CD4-positive, alpha-beta T cell (primary cell): ENCODE measurements around the gene UEVLD. TPM values are rescaled to one million over a fixed set of nuclear protein-coding genes. Genes with fewer than 3 reads are reported as not detected.

Source experiments
- ATAC-seq: fragments of 200-7000 bp; cut with Tn5 transposase; one replicate; pipeline ENCODE4 v1.10.0; 2022; ENCODE audit warnings: mild to moderate bottlenecking; ENCODE audit not compliant: poor library complexity
- CTCF ChIA-PET: fragments of 350-600 bp; sonication (Branson Sonifier 250); formaldehyde crosslinking; loops from one replicate; lab custom pipeline; 2021; ENCODE audit warnings: antibody characterized with exemption, inconsistent platforms; lab: Charles Lee
- POLR2A ChIA-PET: fragments of 350-600 bp; sonication (Branson Sonifier 250); formaldehyde crosslinking; loops from one replicate; lab custom pipeline; 2021; ENCODE audit warnings: antibody characterized with exemption, inconsistent platforms; lab: Charles Lee
- DNase-seq, 14 experiments: peaks; one replicate each; pipeline ENCODE4 v3.0.0-alpha.2; 2013 to 2020; ENCODE audit warnings: mixed read lengths in 2 of 14
- H3K27ac ChIP-seq, 2 donors: one replicate each; pipeline versions ENCODE4 v1.5.1 to v1.7.0; 2013; ENCODE audit warnings: low read length in 2 of 2, low read depth in 1 of 2, mild to moderate bottlenecking in 1 of 2
- H3K27me3 ChIP-seq, 2 experiments: 1 replicate in 1 of 2; 2 replicates in 1 of 2; pipeline versions ENCODE4 v1.6.1 to v1.7.0; 2013; ENCODE audit warnings: low read length in 2 of 2, control low read depth in 1 of 2, mild to moderate bottlenecking in 1 of 2, moderate library complexity in 1 of 2; ENCODE audit not compliant: insufficient read depth in 2 of 2, control insufficient read depth in 1 of 2
- H3K36me3 ChIP-seq: one replicate; pipeline ENCODE4 v1.6.1; 2013; ENCODE audit warnings: low read length, control low read depth; ENCODE audit not compliant: insufficient read depth
- H3K4me1 ChIP-seq: one replicate; pipeline ENCODE4 v1.6.1; 2013; ENCODE audit warnings: low read length, control low read depth; ENCODE audit not compliant: insufficient read depth
- H3K4me3 ChIP-seq: one replicate; pipeline ENCODE4 v1.5.1; 2013; ENCODE audit warnings: mild to moderate bottlenecking, low read length, moderate library complexity
- H3K9me3 ChIP-seq, 2 experiments: 1 replicate in 1 of 2; 2 replicates in 1 of 2; pipeline versions ENCODE4 v1.6.1 to v1.7.0; 2013; ENCODE audit warnings: low read length in 2 of 2, mild to moderate bottlenecking in 2 of 2, control low read depth in 1 of 2, moderate library complexity in 1 of 2; ENCODE audit not compliant: control insufficient read depth in 1 of 2, insufficient read depth in 1 of 2
- H3K27ac Mint-ChIP-seq: one replicate; pipeline ENCODE4 v1.8.0; 2020; ENCODE audit warnings: mixed read lengths
- H3K27me3 Mint-ChIP-seq: one replicate; pipeline ENCODE4 v1.8.0; 2021; ENCODE audit warnings: mixed read lengths
- H3K36me3 Mint-ChIP-seq: one replicate; pipeline ENCODE4 v1.8.0; 2021; ENCODE audit warnings: low read depth, mixed read lengths
- H3K4me1 Mint-ChIP-seq: one replicate; pipeline ENCODE4 v1.8.0; 2021; ENCODE audit warnings: low read depth, mixed read lengths
- H3K4me3 Mint-ChIP-seq: one replicate; pipeline ENCODE4 v1.8.0; 2020; ENCODE audit warnings: mild to moderate bottlenecking, mixed read lengths
- H3K9me3 Mint-ChIP-seq: one replicate; pipeline ENCODE4 v1.8.0; 2020; ENCODE audit warnings: mixed read lengths
- CTCF ChIP-seq: fragments of 200-600 bp; IDR thresholded peaks from one replicate; pipeline ENCODE4 v1.8.0; 2022; ENCODE audit warnings: antibody characterized with exemption, mild to moderate bottlenecking
- intact Hi-C, 2 experiments: fragments of 100-400 bp; cut with DNase I in 1 of 2; cut with micrococcal nuclease in 1 of 2; formaldehyde crosslinking; loops; one replicate each; pipeline versions ENCODE4 v1.15.1 to v1.9.0; 2023 to 2025; cut with DNase I, micrococcal nuclease
- total RNA-seq, 174 experiments: library from RNA in 2 of 174; stranded (reverse) in 2 of 174; gene quantifications; one replicate each; pipeline ENCODE4 v1.2.3 and lab custom pipeline; 2021 to 2026

The UEVLD gene
- total RNA-seq, 2 experiments from 2014 or later: 1.5 to 2.9 TPM

- H3K4me3 Mint-ChIP-seq: no peak overlapping the region
- H3K36me3 ChIP-seq: peaks cover 53% of the 10 kb centered on the region
- no peaks in the 10 kb centered on the region for H3K27me3 Mint-ChIP-seq
- no peak for TF ChIP-seq CTCF
- no peak overlapping the region for H3K27ac ChIP-seq
- H3K4me1 ChIP-seq: no peaks in the 10 kb centered on the region
- DNase-seq: no peak
- no peaks in the 10 kb centered on the region for H3K9me3 ChIP-seq
- H3K4me1 Mint-ChIP-seq: peaks cover 12% of the 10 kb centered on the region
- CTCF ChIA-PET: no interaction called here
- peak overlapping the region; percentile 7 for H3K27ac Mint-ChIP-seq
- no peaks in the 10 kb centered on the region for H3K27me3 ChIP-seq
- H3K9me3 Mint-ChIP-seq: no peaks in the 10 kb centered on the region
- ATAC-seq: no peak
- peaks cover 91% of the 10 kb centered on the region for H3K36me3 Mint-ChIP-seq
- intact Hi-C loops: loop anchor here in 1 of 2 experiments (10.0 kb wide), 1 partner anchor 196 kb away; no protein-coding TSS in a partner anchor
- POLR2A ChIA-PET: no interaction called here
- no peak overlapping the region for H3K4me3 ChIP-seq
Measured at GRCh38 chr11:18490319-18490718, 98.2 kb downstream of the UEVLD start.

- Histone ChIP-seq H3K36me3 (peaks cover 64% of the 10 kb centered on the region), H3K4me3 (no peak overlapping the region), H3K27me3 (no peaks in the 10 kb centered on the region), H3K9me3 (no peaks in the 10 kb centered on the region), H3K4me1 (no peaks in the 10 kb centered on the region), H3K27ac (no peak overlapping the region)
- intact Hi-C loops: no loop called here
- DNase-seq: peak in 1 of 14 experiments; percentile 18
- Mint-ChIP-seq H3K27me3 (no peaks in the 10 kb centered on the region), H3K4me1 (peaks cover 6% of the 10 kb centered on the region), H3K4me3 (no peak overlapping the region), H3K36me3 (peaks cover 93% of the 10 kb centered on the region), H3K27ac (no peak overlapping the region), H3K9me3 (no peaks in the 10 kb centered on the region)
- TF ChIP-seq CTCF: no peak
- ChIA-PET CTCF (no interaction called here), POLR2A (no interaction called here)
- no peak for ATAC-seq
Measured at GRCh38 chr11:18485913-18486528, 102.5 kb downstream of the UEVLD start.

Other genes starting within 250 kb of the UEVLD start
- gene LDHA, start 194.2 kb downstream of the UEVLD start, total RNA-seq: 100 to 1,000 TPM; 317 to 324 TPM
- gene LDHC, start 176.4 kb downstream of the UEVLD start, total RNA-seq: not detected
- gene LDHAL6A, start 132.9 kb downstream of the UEVLD start, total RNA-seq: not detected
- 10 to 100 TPM; 23.5 to 30.1 TPM for gene TSG101, start 61.8 kb downstream of the UEVLD start, total RNA-seq
- gene MISFA, start 11.1 kb upstream of the UEVLD start, total RNA-seq: under 1 TPM in 1 of 2 experiments, not detected in 1; 0.56 TPM
- 10 to 100 TPM; 58.7 to 66.0 TPM for gene SPTY2D1, start 45.6 kb upstream of the UEVLD start, total RNA-seq
- gene TMEM86A, start 110.0 kb upstream of the UEVLD start, total RNA-seq: 1 to 10 TPM; 8.0 to 8.5 TPM
- 1 to 10 TPM; 4.0 to 5.0 TPM for gene IGSF22, start 137.5 kb upstream of the UEVLD start, total RNA-seq
- not detected for gene PTPN5, start 203.1 kb upstream of the UEVLD start, total RNA-seq